ENCODE data around the gene NKRF.

The NKRF gene

DNA sequence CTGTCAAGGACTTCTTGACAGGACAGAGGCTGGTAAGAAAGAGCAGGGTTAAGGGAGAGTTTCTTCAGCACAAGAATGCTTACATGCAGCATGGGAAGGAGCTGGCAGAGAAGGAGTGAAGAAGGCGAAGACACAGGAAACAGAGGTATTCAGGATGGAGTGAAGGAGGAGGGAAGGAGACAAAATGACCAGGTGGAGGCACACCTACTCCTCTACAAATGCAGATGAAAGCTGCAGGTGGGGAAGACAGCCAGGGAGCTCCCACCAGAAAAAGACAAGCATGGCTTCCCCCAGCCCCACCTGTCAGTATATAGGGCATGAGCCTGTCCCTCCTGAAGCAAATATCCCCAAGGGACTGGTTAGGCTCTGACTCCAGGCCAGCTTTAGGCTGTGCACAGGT lies 29.6 kb upstream of the NKRF start:
- no CpG with 5 or more reads among the region's 1 CpG for WGBS, 2 donors (ENCODE audit: extremely low coverage in 2 of 2, insufficient read length in 2 of 2, insufficient replicate concordance in 1 of 2)
- Histone ChIP-seq H2AK5ac (ENCODE audit: low read depth, low read length) (no peak overlapping the region), H3K27me3 (ENCODE audit: control insufficient read depth in 3 of 3, insufficient read depth in 3 of 3, low read depth in 1 of 3, low read length in 3 of 3) (no peaks in the 10 kb centered on the region)

DNA sequence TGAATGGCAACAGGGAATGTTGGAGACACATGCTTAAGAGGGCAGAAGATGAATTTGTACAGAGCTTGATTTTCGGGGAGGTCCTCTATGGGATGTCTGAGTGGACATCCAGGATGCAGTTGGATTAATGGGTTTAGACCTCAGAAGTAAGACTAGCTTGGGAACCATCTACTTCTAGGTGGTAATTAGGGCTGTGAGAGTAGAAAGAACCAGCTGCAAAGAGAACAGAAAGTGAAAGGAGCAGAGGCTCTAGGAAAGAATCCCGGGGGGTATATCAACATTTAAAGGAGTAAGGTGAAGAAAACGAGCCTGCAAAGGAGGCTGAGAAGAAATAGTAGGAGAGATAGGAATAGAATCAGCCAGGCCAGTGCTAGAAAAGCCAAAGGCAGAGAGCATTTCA lies 29.0 kb upstream of the NKRF start:
- H3K4me3 ChIP-seq (ENCODE audit: low read length in 2 of 2) = no peak overlapping the region
- no peak overlapping the region for H3K14ac ChIP-seq (ENCODE audit: low read length)
- H2BK120ac ChIP-seq (ENCODE audit: low read depth, low read length) = no peak overlapping the region

More for the DNA sequence above, 29.6 kb upstream of the NKRF start:
- Histone ChIP-seq H3K18ac (ENCODE audit: low read length) (no peak overlapping the region), H4K8ac (ENCODE audit: low read depth, low read length) (no peak overlapping the region), H3K79me1 (ENCODE audit: low read depth, low read length) (no peaks in the 10 kb centered on the region), H2AFZ (ENCODE audit: low read length) (no peak overlapping the region), H3K27ac (replicated peaks; ENCODE audit: low read length) (no peak overlapping the region), H3K4me1 (ENCODE audit: control insufficient read depth in 2 of 2, insufficient read depth in 1 of 2, low read depth in 1 of 2, low read length in 2 of 2) (no peaks in the 10 kb centered on the region), H2BK15ac (ENCODE audit: low read length) (no peak overlapping the region), H2BK5ac (ENCODE audit: low read length) (no peak overlapping the region), H2BK12ac (ENCODE audit: low read length) (no peak overlapping the region), H4K91ac (ENCODE audit: low read depth, low read length, poor library complexity) (no peak overlapping the region), H3K14ac (ENCODE audit: low read length) (no peak overlapping the region), H3K4me2 (ENCODE audit: insufficient read depth, low read length, poor library complexity, severe bottlenecking) (no peak overlapping the region), H3K23ac (ENCODE audit: low read depth, low read length, poor library complexity) (no peak overlapping the region), H3K4ac (ENCODE audit: low read length) (no peak overlapping the region), H3K9me3 (replicated peaks in 1 of 2; ENCODE audit: control insufficient read depth in 2 of 2, insufficient read depth in 1 of 2, low read depth in 1 of 2, low read length in 2 of 2) (no peaks in the 10 kb centered on the region), H3K36me3 (replicated peaks in 1 of 2; ENCODE audit: control insufficient read depth in 2 of 2, insufficient read depth in 2 of 2, low read length in 2 of 2) (peaks cover 0 to 22% of the 10 kb centered on the region in 2 donors), H3K4me3 (ENCODE audit: low read length in 2 of 2) (no peak overlapping the region), H3K9ac (ENCODE audit: low read depth, low read length, poor library complexity) (no peak overlapping the region), H2BK120ac (ENCODE audit: low read depth, low read length) (no peak overlapping the region)
- no peak for DNase-seq (ENCODE audit: low spot score)

GRCh38 chrX:119625843-119626242 lies 19.6 kb upstream of the NKRF start:
- Histone ChIP-seq H3K36me3 (replicated peaks in 1 of 2; ENCODE audit: control insufficient read depth in 2 of 2, insufficient read depth in 2 of 2, low read length in 2 of 2) (peaks cover 0 to 11% of the 10 kb centered on the region in 2 donors), H4K8ac (ENCODE audit: low read depth, low read length) (no peak overlapping the region), H2BK15ac (ENCODE audit: low read length) (no peak overlapping the region), H2BK5ac (ENCODE audit: low read length) (no peak overlapping the region), H3K27me3 (ENCODE audit: control insufficient read depth in 3 of 3, insufficient read depth in 3 of 3, low read depth in 1 of 3, low read length in 3 of 3) (no peaks in the 10 kb centered on the region), H3K79me1 (ENCODE audit: low read depth, low read length) (no peaks in the 10 kb centered on the region), H3K18ac (ENCODE audit: low read length) (no peak overlapping the region), H3K23ac (ENCODE audit: low read depth, low read length, poor library complexity) (no peak overlapping the region), H3K4me2 (ENCODE audit: insufficient read depth, low read length, poor library complexity, severe bottlenecking) (no peak overlapping the region), H3K14ac (ENCODE audit: low read length) (no peak overlapping the region), H2AK5ac (ENCODE audit: low read depth, low read length) (no peak overlapping the region), H3K4me1 (ENCODE audit: control insufficient read depth in 2 of 2, insufficient read depth in 1 of 2, low read depth in 1 of 2, low read length in 2 of 2) (no peaks in the 10 kb centered on the region), H3K9me3 (replicated peaks in 1 of 2; ENCODE audit: control insufficient read depth in 2 of 2, insufficient read depth in 1 of 2, low read depth in 1 of 2, low read length in 2 of 2) (no peaks in the 10 kb centered on the region), H2AFZ (ENCODE audit: low read length) (no peak overlapping the region), H3K4me3 (ENCODE audit: low read length in 2 of 2) (no peak overlapping the region), H2BK12ac (ENCODE audit: low read length) (no peak overlapping the region), H4K91ac (ENCODE audit: low read depth, low read length, poor library complexity) (no peak overlapping the region), H3K27ac (replicated peaks; ENCODE audit: low read length) (no peak overlapping the region), H3K9ac (ENCODE audit: low read depth, low read length, poor library complexity) (no peak overlapping the region), H2BK120ac (ENCODE audit: low read depth, low read length) (no peak overlapping the region), H3K4ac (ENCODE audit: low read length) (no peak overlapping the region)
- no peak for DNase-seq (ENCODE audit: low spot score)
- no CpG with 5 or more reads among the region's 2 CpGs for WGBS, 2 donors (ENCODE audit: extremely low coverage in 2 of 2, insufficient read length in 2 of 2, insufficient replicate concordance in 1 of 2)

More for the DNA sequence above, 29.0 kb upstream of the NKRF start:
- H3K27ac ChIP-seq (replicated peaks; ENCODE audit: low read length) = no peak overlapping the region
- no peak overlapping the region for H4K91ac ChIP-seq (ENCODE audit: low read depth, low read length, poor library complexity)
- no peaks in the 10 kb centered on the region for H3K4me1 ChIP-seq (ENCODE audit: control insufficient read depth in 2 of 2, insufficient read depth in 1 of 2, low read depth in 1 of 2, low read length in 2 of 2)
- no peak overlapping the region for H2BK15ac ChIP-seq (ENCODE audit: low read length)
- peaks cover 0 to 25% of the 10 kb centered on the region in 2 donors for H3K36me3 ChIP-seq (replicated peaks in 1 of 2; ENCODE audit: control insufficient read depth in 2 of 2, insufficient read depth in 2 of 2, low read length in 2 of 2)
- no peak overlapping the region for H3K18ac ChIP-seq (ENCODE audit: low read length)
- DNase-seq (ENCODE audit: low spot score) = no peak
- H3K9me3 ChIP-seq (replicated peaks in 1 of 2; ENCODE audit: control insufficient read depth in 2 of 2, insufficient read depth in 1 of 2, low read depth in 1 of 2, low read length in 2 of 2) = no peaks in the 10 kb centered on the region
- H4K8ac ChIP-seq (ENCODE audit: low read depth, low read length) = no peak overlapping the region
- no peaks in the 10 kb centered on the region for H3K27me3 ChIP-seq (ENCODE audit: control insufficient read depth in 3 of 3, insufficient read depth in 3 of 3, low read depth in 1 of 3, low read length in 3 of 3)
- no peak overlapping the region for H2BK5ac ChIP-seq (ENCODE audit: low read length)
- no peak overlapping the region for H3K4me2 ChIP-seq (ENCODE audit: insufficient read depth, low read length, poor library complexity, severe bottlenecking)
- no CpG with 5 or more reads among the region's 3 CpGs for WGBS, 2 donors (ENCODE audit: extremely low coverage in 2 of 2, insufficient read length in 2 of 2, insufficient replicate concordance in 1 of 2)
- H3K23ac ChIP-seq (ENCODE audit: low read depth, low read length, poor library complexity) = no peak overlapping the region
- H3K9ac ChIP-seq (ENCODE audit: low read depth, low read length, poor library complexity) = no peak overlapping the region
- no peak overlapping the region for H3K4ac ChIP-seq (ENCODE audit: low read length)
- H2AK5ac ChIP-seq (ENCODE audit: low read depth, low read length) = no peak overlapping the region
- no peaks in the 10 kb centered on the region for H3K79me1 ChIP-seq (ENCODE audit: low read depth, low read length)
- H2AFZ ChIP-seq (ENCODE audit: low read length) = no peak overlapping the region
- no peak overlapping the region for H2BK12ac ChIP-seq (ENCODE audit: low read length)

- H3K23ac ChIP-seq (ENCODE audit: low read depth, low read length, poor library complexity) = no peak overlapping the region
- H3K36me3 ChIP-seq (replicated peaks in 1 of 2; ENCODE audit: control insufficient read depth in 2 of 2, insufficient read depth in 2 of 2, low read length in 2 of 2) = peaks cover 0 to 8% of the 10 kb centered on the region in 2 donors
- no peak overlapping the region for H3K4me2 ChIP-seq (ENCODE audit: insufficient read depth, low read length, poor library complexity, severe bottlenecking)
- H3K9ac ChIP-seq (ENCODE audit: low read depth, low read length, poor library complexity) = no peak overlapping the region
- no peak overlapping the region for H3K14ac ChIP-seq (ENCODE audit: low read length)
- no peak overlapping the region for H3K18ac ChIP-seq (ENCODE audit: low read length)
- H3K79me1 ChIP-seq (ENCODE audit: low read depth, low read length) = no peaks in the 10 kb centered on the region
- no peak overlapping the region for H2BK15ac ChIP-seq (ENCODE audit: low read length)
- H4K8ac ChIP-seq (ENCODE audit: low read depth, low read length) = no peak overlapping the region
- no peaks in the 10 kb centered on the region for H3K4me1 ChIP-seq (ENCODE audit: control insufficient read depth in 2 of 2, insufficient read depth in 1 of 2, low read depth in 1 of 2, low read length in 2 of 2)
- H3K27ac ChIP-seq (replicated peaks; ENCODE audit: low read length) = no peak overlapping the region
- no peak overlapping the region for H4K91ac ChIP-seq (ENCODE audit: low read depth, low read length, poor library complexity)
- H2BK120ac ChIP-seq (ENCODE audit: low read depth, low read length) = no peak overlapping the region
- H2AK5ac ChIP-seq (ENCODE audit: low read depth, low read length) = no peak overlapping the region
- WGBS, 2 donors (ENCODE audit: extremely low coverage in 2 of 2, insufficient read length in 2 of 2, insufficient replicate concordance in 1 of 2) = no CpG with 5 or more reads among the region's 10 CpGs
- no peak for DNase-seq (ENCODE audit: low spot score)
- no peak overlapping the region for H3K4me3 ChIP-seq (ENCODE audit: low read length in 2 of 2)
- H2BK5ac ChIP-seq (ENCODE audit: low read length) = no peak overlapping the region
- no peaks in the 10 kb centered on the region for H3K27me3 ChIP-seq (ENCODE audit: control insufficient read depth in 3 of 3, insufficient read depth in 3 of 3, low read depth in 1 of 3, low read length in 3 of 3)
- H3K9me3 ChIP-seq (replicated peaks in 1 of 2; ENCODE audit: control insufficient read depth in 2 of 2, insufficient read depth in 1 of 2, low read depth in 1 of 2, low read length in 2 of 2) = no peaks in the 10 kb centered on the region
- H2AFZ ChIP-seq (ENCODE audit: low read length) = no peak overlapping the region
- H3K4ac ChIP-seq (ENCODE audit: low read length) = no peak overlapping the region
- H2BK12ac ChIP-seq (ENCODE audit: low read length) = no peak overlapping the region
Measured at GRCh38 chrX:119624951-119625668, 18.9 kb upstream of the NKRF start.

Measured in neuronal stem cell (in vitro differentiated cells).